ENCODE results near the gene NOP56.

GRCh38 chr20:2700913-2701620, 48.6 kb downstream of the NOP56 start:
- TF ChIP-seq CTCF (IDR thresholded peaks at IDR 0.05), result no peak
- TF ChIP-seq POLR2A (IDR thresholded peaks at IDR 0.05), result no peak
